Prostate gland (tissue), 2 donors: ENCODE measurements around the gene BTBD9. TPM values are rescaled to one million over a fixed set of nuclear protein-coding genes. Genes with fewer than 3 reads are reported as not detected.

ENCODE experiments used
- DNase-seq: peaks from one replicate; pipeline ENCODE4 v3.0.0-alpha.2; 2019; ENCODE audit warnings: low spot score
- H3K27ac ChIP-seq, 2 donors: fragments of 200-600 bp; sonication (generic); 2 replicates each; pipeline ENCODE4 v1.5.1; 2017 to 2019
- H3K27me3 ChIP-seq: fragments of 200-600 bp; sonication (generic); replicated peaks from 2 replicates; pipeline ENCODE4 v1.5.1; 2019; ENCODE audit not compliant: insufficient read depth
- H3K36me3 ChIP-seq, 2 donors: fragments of 200-600 bp; sonication (generic); 1 replicate in 1 of 2; 2 replicates in 1 of 2; pipeline versions ENCODE4 v1.5.1 to v1.8.1; 2017 to 2019
- H3K4me1 ChIP-seq: fragments of 200-600 bp; sonication (generic); replicated peaks from 2 replicates; pipeline ENCODE4 v1.5.1; 2019
- H3K4me3 ChIP-seq, 2 donors: fragments of 200-600 bp; sonication (generic); 2 replicates each; pipeline ENCODE4 v1.5.1; 2017 to 2019
- H3K9me3 ChIP-seq: fragments of 200-600 bp; sonication (generic); 2 replicates; pipeline ENCODE4 v1.5.1; 2017
- CTCF ChIP-seq, 4 experiments: fragments of 200-600 bp in 2 of 4; fragments of 450-650 bp in 2 of 4; sonication (generic) in 2 of 4; IDR thresholded peaks; 1 replicate in 3 of 4; 2 replicates in 1 of 4; pipeline ENCODE4 v1.5.1; 2016 to 2019; ENCODE audit warnings: antibody characterized with exemption in 4 of 4, mild to moderate bottlenecking in 2 of 4, moderate library complexity in 2 of 4
- POLR2A ChIP-seq: fragments of 450-650 bp; IDR thresholded peaks from one replicate; pipeline ENCODE4 v1.6.1; 2016; ENCODE audit warnings: antibody characterized with exemption, mild to moderate bottlenecking
- POLR2AphosphoS5 ChIP-seq: sonication (generic); formaldehyde crosslinking; IDR thresholded peaks from one replicate; pipeline ENCODE4 v1.6.1; 2017; ENCODE audit warnings: antibody characterized with exemption
- WGBS: methylation state at CpG from one replicate; pipeline ENCODE4 v1.1.5; 2018; 5-methylcytosine and 5-hydroxymethylcytosine counted together
- intact Hi-C: fragments of 100-400 bp; cut with DNase I; formaldehyde crosslinking; loops from one replicate; pipeline ENCODE4 v1.14.2; 2022
- total RNA-seq, 2 donors: library from RNA; depleted of rRNA; stranded (reverse); fragments of >200 nt; gene quantifications; one replicate each; pipeline ENCODE4 v1.1.0, GENCODE V29; 2016

BTBD9 gene
- total RNA-seq, 2 donors from 2014 or later: 11.2 to 17.4 TPM

GRCh38 chr6:38316099-38316868 lies 323.4 kb downstream of the BTBD9 start:
- Histone ChIP-seq H3K36me3 (no peaks in the 10 kb centered on the region), H3K27me3 (no peaks in the 10 kb centered on the region), H3K4me1 (no peaks in the 10 kb centered on the region), H3K9me3 (no peaks in the 10 kb centered on the region), H3K27ac (no peak overlapping the region), H3K4me3 (no peak overlapping the region)
- no peak for TF ChIP-seq CTCF (IDR thresholded peaks at IDR 0.05)
- TF ChIP-seq POLR2A: no peak
- no peak for TF ChIP-seq POLR2AphosphoS5
- no peak for DNase-seq
- intact Hi-C loops: no loop called here
- 73% methylated on average over 1 of the region's 1 CpG for WGBS

GRCh38 chr6:38311201-38311600 lies 328.5 kb downstream of the BTBD9 start:
- intact Hi-C loops: no loop called here

DNA sequence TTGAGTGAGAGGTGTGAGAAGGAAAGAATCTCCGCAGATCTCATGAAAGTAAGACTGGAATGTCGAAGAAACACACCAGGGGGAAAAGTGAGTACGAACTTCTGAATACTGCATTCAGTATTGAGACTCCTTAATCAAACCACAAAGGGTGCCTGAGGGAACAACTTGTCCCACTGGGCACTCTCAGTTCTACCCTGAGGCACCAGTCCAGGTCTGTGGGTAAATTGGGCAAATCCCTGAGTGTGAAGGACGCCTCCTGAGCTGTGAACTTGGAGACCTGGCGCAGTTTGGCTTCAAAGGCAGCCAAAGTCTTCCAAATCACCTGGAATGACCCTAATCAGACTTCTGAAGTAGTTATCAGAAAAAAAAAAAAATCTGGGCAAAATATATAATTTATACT lies 329.7 kb downstream of the BTBD9 start:
- no peak overlapping the region for H3K27ac ChIP-seq
- H3K4me1 ChIP-seq: peaks cover 5% of the 10 kb centered on the region
- H3K9me3 ChIP-seq: no peaks in the 10 kb centered on the region
- H3K4me3 ChIP-seq: no peak overlapping the region
- 77% methylated on average over 5 of the region's 5 CpGs for WGBS
- DNase-seq: no peak
- no peaks in the 10 kb centered on the region for H3K36me3 ChIP-seq
- TF ChIP-seq CTCF (IDR thresholded peaks at IDR 0.05): no peak
- no peak for TF ChIP-seq POLR2AphosphoS5
- TF ChIP-seq POLR2A: no peak
- intact Hi-C loops: no loop called here
- H3K27me3 ChIP-seq: no peaks in the 10 kb centered on the region

More at GRCh38 chr6:38311201-38311600, 328.5 kb downstream of the BTBD9 start:
- no peak for DNase-seq
- Histone ChIP-seq H3K9me3 (no peaks in the 10 kb centered on the region), H3K36me3 (no peaks in the 10 kb centered on the region), H3K4me3 (no peak overlapping the region), H3K27ac (no peak overlapping the region), H3K4me1 (peaks cover 5% of the 10 kb centered on the region), H3K27me3 (no peaks in the 10 kb centered on the region)
- WGBS: 50% methylated on average over 3 of the region's 3 CpGs
- no peak for TF ChIP-seq CTCF (IDR thresholded peaks at IDR 0.05)
- no peak for TF ChIP-seq POLR2AphosphoS5
- TF ChIP-seq POLR2A: no peak

GRCh38 chr6:38307740-38308139 lies 332.0 kb downstream of the BTBD9 start:
- intact Hi-C loops: no loop called here
- Histone ChIP-seq H3K4me3 (no peak overlapping the region), H3K4me1 (peaks cover 5% of the 10 kb centered on the region), H3K36me3 (no peaks in the 10 kb centered on the region), H3K27ac (no peak overlapping the region), H3K27me3 (no peaks in the 10 kb centered on the region), H3K9me3 (no peaks in the 10 kb centered on the region)
- no peak for DNase-seq
- TF ChIP-seq POLR2A (no peak), CTCF (IDR thresholded peaks at IDR 0.05) (no peak), POLR2AphosphoS5 (no peak)

DNA sequence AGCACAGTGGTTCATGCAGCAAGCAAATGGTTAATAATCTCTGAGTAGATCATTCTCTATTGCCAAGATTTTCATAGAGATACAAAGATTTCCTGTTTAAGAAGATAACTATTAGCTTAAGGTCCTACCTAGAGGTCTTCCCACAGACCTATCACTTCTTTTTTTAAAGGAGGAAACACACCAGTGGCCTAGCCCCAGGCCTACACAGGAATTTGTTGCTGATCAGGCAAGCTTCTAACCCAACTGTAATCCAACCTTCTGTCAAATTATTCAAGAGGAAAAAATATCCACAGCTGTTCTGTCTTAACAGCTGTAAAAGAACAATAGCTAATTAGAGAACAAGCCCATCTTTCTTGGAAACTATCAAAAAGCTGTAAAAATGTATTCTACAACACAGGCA lies 332.8 kb downstream of the BTBD9 start:
- no peak for DNase-seq
- H3K27ac ChIP-seq: no peak overlapping the region
- H3K9me3 ChIP-seq: no peaks in the 10 kb centered on the region
- intact Hi-C loops: no loop called here
- H3K4me1 ChIP-seq: peaks cover 5% of the 10 kb centered on the region
- no peaks in the 10 kb centered on the region for H3K36me3 ChIP-seq
- H3K27me3 ChIP-seq: no peaks in the 10 kb centered on the region
- no peak overlapping the region for H3K4me3 ChIP-seq
- TF ChIP-seq POLR2A: no peak
- no peak for TF ChIP-seq POLR2AphosphoS5
- TF ChIP-seq CTCF (IDR thresholded peaks at IDR 0.05): no peak
